HG02938 (cell line): Measurements from ENCODE around the gene TFIP11.

Source experiments
- ATAC-seq: cut with Tn5 transposase; IDR thresholded peaks from one replicate; pipeline ENCODE4 v1.9.1; 2021; ENCODE audit warnings: mild to moderate bottlenecking, moderate library complexity; ENCODE audit not compliant: unreplicated experiment

The TFIP11 gene

DNA sequence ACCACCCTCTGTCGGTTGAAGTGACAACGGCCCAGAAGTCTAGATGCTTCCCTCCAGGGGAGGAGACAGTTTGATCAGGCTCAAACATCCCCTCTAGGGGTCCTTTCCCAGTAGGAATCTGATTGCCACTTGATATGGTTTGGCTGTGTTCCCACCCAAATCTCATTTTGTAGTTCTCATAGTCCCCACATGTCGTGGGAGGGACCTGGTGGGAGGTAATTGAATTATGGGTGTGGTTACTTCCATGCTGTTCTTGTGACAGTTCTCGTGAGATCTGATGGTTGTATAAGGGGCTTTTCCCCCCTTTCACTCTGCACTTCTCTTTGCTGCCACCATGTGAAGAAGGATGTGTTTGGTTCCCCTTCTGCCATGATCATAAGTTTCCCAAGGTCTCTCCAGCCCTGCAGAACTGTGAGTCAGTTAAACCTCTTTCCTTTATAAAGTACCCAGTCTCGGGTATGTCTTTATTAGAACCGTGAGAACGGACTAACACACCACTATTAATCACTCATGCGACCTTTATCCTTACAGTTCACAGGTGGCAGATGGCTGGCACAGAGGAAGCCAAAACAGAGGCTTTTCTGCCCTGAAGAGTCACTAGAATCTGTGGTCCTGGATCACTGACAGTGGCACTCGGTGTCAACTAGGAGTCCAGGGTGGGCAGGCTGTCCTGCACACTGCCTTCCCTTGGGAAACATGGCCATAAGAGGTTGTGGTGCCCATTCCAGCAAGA is 61.7 kb downstream of the TFIP11 start:
- no peak for ATAC-seq

DNA sequence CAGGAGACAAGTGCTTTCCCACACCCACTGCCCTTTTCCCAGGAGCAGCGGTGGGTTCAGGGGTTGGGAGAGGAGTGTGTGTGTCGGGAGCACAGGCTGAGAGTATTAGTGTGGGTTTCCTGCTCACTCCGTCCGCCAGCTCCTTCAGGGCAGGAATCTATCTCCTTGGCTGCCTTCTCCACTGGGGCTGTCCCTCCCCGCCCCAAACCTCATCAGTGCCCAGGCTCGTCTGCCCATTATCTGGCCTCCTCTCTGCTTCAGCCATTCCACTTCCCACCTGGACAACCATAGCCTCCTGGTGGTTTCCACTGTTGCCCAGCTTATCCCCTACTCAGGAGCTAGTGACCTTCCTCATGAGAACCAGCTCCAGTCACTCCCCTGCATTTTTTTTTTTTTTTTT is 63.3 kb downstream of the TFIP11 start:
- ATAC-seq, result no peak

DNA sequence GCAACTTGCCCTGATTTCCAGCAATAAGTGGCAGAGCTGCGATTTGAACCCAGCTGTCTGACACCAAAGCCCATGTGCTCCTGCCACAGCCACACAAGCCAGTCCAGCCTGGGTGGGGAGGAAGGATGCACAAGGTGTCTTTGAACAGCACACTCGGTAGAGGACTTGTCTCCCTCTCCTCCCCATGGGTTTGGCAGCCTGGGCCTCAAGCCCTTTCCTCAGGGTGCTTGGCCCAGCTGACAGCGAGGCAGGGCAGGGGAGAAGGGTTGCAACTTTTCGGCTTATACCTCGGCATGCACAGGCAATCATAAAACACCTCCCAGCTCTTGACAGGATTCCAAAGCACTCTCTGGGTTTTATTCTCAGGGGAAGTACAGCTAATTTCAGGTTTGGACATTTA is 63.9 kb downstream of the TFIP11 start:
- no peak for ATAC-seq

DNA sequence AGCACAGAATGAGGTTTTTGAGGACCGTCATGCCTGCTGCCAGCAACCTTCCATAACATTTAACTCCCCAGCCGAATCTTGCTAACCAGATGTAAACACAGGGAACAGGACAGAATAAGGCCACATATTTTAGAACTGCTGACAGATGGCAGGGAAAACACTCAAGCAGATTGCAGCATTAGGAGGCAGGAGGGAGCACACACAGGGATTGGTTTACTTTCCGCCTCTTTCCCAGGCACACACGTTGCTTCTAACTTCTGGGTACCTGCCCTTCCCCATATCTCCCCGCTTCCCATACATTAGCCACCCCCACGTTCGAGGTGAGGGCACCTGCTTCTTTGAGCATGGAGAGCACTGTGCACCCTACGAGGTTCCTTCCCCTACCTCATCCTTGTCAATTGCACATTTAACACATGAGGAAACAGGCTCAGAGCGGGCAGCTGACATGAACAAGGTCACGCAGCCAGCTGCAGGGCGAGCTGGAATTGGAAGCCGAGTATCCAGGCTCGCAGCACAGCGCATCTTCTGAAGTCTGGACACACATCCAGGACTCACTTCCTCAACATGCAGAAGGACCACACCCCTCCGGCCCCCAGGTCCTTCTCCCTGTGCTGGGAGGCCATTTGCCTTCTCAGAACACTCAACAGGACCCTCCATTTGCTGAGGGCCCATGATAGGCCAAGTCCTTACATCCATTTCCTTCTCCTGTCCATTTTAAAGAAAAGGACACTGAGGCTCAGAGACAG is 64.5 kb downstream of the TFIP11 start:
- no peak for ATAC-seq

DNA sequence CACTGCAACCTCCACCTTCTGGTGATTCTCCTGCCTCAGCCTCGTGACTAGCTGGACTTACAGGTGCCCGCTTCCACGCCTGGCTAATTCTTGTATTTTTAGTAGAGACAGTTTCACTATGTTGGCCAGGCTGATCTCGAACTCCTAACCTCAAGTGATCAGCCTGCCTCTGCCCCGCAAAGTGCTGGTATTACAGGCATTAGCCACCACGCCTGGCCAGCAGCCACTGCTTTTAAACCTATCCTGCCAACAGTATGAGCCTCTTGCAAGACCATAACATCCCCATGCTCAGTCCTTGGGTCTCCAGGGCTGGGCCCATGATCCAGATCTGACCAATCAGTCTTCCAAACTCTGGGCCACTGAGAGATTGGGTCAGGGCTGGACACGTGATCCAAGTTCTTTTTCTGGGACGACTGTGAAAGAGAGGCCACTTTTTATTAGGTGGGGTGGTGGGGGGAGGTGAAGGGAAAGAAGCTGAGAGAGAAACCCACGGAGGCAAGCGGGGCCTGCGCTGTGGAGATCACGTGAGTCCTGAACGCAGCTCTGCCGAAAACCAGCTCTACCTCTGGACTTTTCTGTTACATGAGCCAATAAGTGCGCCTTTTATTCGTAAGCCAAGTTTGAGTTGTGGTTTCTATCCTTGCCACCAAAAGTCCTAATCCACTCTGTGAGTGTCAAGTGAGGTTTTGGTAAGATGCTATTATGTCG is 65.3 kb downstream of the TFIP11 start:
- ATAC-seq, result no peak

DNA sequence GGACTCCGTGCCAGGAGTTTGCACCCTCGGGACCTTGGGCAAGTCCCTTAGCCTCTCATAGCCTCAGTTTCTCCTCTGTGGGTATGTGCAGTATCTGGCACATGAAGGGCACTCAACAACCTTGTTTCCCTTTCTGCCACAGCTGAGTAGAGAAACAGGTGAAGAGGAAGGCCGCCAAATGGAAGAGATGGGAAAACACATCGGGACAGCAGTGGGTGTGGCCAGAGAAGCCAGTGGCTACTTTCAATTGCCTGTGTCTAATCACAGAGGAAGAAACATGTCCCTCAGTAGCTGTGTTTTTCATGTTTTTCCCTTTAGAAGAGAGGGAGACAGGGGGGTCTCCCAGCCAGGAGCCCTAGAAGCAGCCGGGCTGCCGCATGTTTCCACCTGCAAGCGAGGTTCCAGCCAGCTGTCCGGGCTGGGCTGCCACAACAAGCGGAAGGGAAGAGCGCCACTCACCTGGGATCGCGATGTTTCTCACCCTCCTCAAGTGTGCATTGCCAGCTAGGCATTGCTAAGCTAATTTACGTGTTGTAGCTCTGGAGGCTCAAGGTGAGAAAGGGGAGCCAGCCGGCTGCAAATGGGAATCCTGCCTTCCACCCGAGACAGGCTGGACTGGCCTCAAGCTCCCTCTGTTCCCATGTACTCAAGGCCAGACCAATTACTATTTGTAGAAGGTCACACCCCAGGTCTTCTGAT is 66.5 kb downstream of the TFIP11 start:
- ATAC-seq, result no peak

DNA sequence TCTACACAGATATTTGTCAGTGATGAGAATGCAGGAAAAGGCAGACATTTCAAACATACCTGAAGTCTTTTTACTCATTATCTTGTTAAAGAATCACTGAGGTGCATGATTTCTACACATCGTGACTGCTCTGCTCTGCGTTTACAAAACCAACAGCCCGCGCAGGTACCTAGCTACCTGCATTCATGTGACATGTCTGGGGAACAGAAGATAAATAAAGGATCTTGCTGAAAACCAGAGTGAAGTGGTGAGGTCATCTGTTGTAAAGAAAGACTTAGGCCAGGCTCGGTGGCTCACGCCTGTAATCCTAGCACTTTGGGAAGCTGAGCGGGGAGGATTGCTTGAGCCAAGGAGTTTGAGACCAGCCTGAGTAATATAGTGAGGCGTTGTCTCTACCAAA is 67.5 kb downstream of the TFIP11 start:
- no peak for ATAC-seq

DNA sequence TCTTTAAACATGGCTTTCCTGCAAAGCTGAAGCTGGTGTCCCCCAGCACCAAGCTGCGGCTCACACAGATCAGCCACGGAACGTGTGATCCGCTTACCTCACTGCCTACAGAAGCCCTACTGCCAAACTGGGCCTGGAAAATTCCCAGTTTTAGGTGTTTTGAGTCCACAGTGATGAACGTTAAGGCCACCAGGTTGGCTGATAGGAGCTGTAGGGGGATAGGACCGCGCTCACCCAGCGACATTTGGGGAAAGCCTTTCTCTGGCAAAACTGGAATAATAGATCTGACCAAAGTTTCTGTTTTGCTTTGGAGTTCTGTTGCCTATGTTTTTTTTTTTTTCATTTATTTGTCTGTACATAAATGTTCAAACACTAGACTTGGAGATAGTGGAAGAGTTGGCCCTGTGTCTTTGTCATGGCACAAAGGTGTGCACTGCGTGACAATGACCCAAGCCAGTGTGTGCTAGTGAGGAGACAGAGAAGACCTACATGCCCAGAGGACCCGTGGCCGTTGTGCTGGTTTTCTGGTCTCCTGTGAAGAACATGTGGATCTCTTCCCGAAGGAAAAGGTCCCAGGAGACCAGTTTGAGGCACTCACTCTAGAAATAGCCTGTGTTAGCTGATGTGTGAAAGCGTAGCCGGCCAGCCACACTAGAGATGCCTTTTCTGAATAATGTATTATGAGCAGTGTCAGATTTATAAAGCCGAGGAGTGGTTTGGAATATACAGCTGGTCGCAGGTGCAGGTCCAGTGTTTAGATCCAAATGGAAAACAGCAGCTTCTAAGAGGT is 68.2 kb downstream of the TFIP11 start:
- ATAC-seq, result no peak

DNA sequence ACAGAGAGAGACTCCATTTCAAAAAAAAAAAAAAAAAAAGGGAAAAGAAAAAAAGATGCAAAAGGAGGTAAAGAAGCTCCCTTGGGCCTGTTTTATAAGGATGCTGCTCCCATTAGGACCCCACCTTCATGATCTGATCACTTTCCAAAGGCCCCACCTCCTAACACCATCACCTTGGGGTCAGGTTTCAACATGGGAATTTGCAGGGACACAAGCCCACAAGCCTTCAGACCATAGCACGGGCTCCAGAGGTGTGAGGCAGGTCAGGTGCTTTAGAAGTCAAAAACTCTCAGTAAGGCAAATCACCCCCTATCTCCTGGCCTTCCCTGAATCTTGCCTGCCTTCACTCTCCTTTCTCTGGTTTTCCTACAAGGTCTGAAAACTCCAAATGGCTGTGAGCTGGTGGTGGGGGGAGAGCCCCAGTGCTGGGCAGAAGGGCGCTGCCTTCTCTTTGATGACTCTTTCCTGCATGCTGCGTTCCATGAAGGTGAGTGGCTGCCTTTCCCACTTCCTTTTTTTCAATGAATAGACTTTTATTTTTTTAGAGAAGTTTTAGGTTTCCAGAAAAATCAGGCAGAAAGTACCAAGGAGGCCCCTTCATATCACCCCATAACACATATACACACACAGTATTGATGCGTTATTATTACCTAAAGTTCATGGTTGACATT is 70.1 kb downstream of the TFIP11 start:
- ATAC-seq, result no peak
